GM12891 (cell line): ENCODE data around the gene GLE1.

ENCODE experiments used
- POLR2A ChIP-seq: IDR thresholded peaks from 2 replicates; pipeline ENCODE4 v1.6.1; 2011; ENCODE audit warnings: low read depth, low read length, control low read depth
- POLR2AphosphoS5 ChIP-seq: IDR thresholded peaks from 2 replicates; pipeline ENCODE4 v1.6.1; 2011; ENCODE audit warnings: low read depth, low read length, control low read depth
- POU2F2 ChIP-seq: IDR thresholded peaks from 2 replicates; pipeline ENCODE4 v1.6.1; 2011; ENCODE audit warnings: low read depth, mild to moderate bottlenecking, control low read depth, low read length, moderate library complexity
- SPI1 ChIP-seq: IDR thresholded peaks from 2 replicates; pipeline ENCODE4 v1.6.1; 2011; ENCODE audit warnings: low read depth, low read length, control low read depth
- TAF1 ChIP-seq: IDR thresholded peaks from 2 replicates; pipeline ENCODE4 v1.6.1; 2011; ENCODE audit warnings: low read depth, low read length, control low read depth

- no peak for TF ChIP-seq POLR2A
- no peak for TF ChIP-seq POLR2AphosphoS5
- TF ChIP-seq TAF1, result no peak
- TF ChIP-seq SPI1, result no peak
- no peak for TF ChIP-seq POU2F2
These were observed 4.6 kb upstream of the GLE1 start for GRCh38 chr9:128499920-128500319.
